K562 (cell line): ENCODE results near the gene HEY2. TPM values are rescaled to one million over a fixed set of nuclear protein-coding genes. Genes with fewer than 3 reads are reported as not detected.

Experiments
- CBFA2T2 ChIP-seq: fragments of 450-650 bp; conservative IDR thresholded peaks from 2 replicates; pipeline ENCODE4 v1.6.1; 2017; ENCODE audit warnings: mild to moderate bottlenecking
- CREB3 ChIP-seq: fragments of 450-650 bp; conservative IDR thresholded peaks from 2 replicates; pipeline ENCODE4 v1.6.1; 2016; ENCODE audit warnings: missing genetic modification characterization, low read depth, mild to moderate bottlenecking, missing compliant biosample characterization, moderate library complexity
- HBP1 ChIP-seq: fragments of 450-650 bp; formaldehyde crosslinking; IDR thresholded peaks from 2 replicates; pipeline ENCODE4 v1.4.0; 2022; ENCODE audit warnings: missing genetic modification characterization
- KLF6 ChIP-seq: fragments of 250-450 bp; sonication (Bioruptor Pico); IDR thresholded peaks from 2 replicates; pipeline ENCODE4 v1.4.0; 2020; ENCODE audit warnings: mild to moderate bottlenecking, moderate library complexity, borderline replicate concordance
- POLR2A ChIP-seq: fragments of 450-650 bp; conservative IDR thresholded peaks from 2 replicates; pipeline ENCODE4 v1.6.1; 2016
- RBBP5 ChIP-seq: fragments of 200-600 bp; sonication (generic); IDR thresholded peaks from 2 replicates; pipeline ENCODE4 v1.6.1; 2012; ENCODE audit warnings: borderline replicate concordance, mild to moderate bottlenecking, low read length, control low read depth, inconsistent platforms; ENCODE audit not compliant: insufficient read depth, poor library complexity, severe bottlenecking
- RFX7 ChIP-seq: fragments of 250-450 bp; sonication (Bioruptor Pico); IDR thresholded peaks from 2 replicates; pipeline ENCODE4 v1.5.1; 2021; ENCODE audit warnings: mild to moderate bottlenecking
- SMAD2 ChIP-seq: fragments of 150-350 bp; IDR thresholded peaks from 2 replicates; pipeline ENCODE4 v1.6.1; 2014; ENCODE audit warnings: low read depth, mild to moderate bottlenecking, low read length
- TCF7L2 ChIP-seq: fragments of 150-350 bp; IDR thresholded peaks from 2 replicates; pipeline ENCODE4 v1.6.1; 2016; ENCODE audit warnings: low read depth, mild to moderate bottlenecking, low read length, moderate library complexity
- ZFP91 ChIP-seq: sonication (generic); formaldehyde crosslinking; IDR thresholded peaks from 2 replicates; pipeline ENCODE4 v1.8.0; 2022; ENCODE audit warnings: mild to moderate bottlenecking, missing genetic modification reagents
- ZNF24 ChIP-seq: fragments of 450-650 bp; IDR thresholded peaks from 2 replicates; pipeline ENCODE4 v1.6.1; 2016
- ZNF384 ChIP-seq: IDR thresholded peaks from 2 replicates; pipeline ENCODE4 v1.6.1; 2012; ENCODE audit warnings: low read depth, low read length, improper control_type of control experiment
- ZNF518B ChIP-seq: fragments of 250-450 bp; sonication (Bioruptor Pico); IDR thresholded peaks from 2 replicates; pipeline ENCODE4 v1.5.0; 2021; ENCODE audit warnings: mild to moderate bottlenecking, moderate library complexity
- polyA plus RNA-seq, 8 experiments: library from polyadenylated mRNA; depleted of rRNA in 4 of 8; stranded (reverse) in 5 of 8; unstranded in 3 of 8; fragments of >200 nt; fragmentation: Nextera tagmentation in 2 of 8; fragmentation: Illumina TruSeq in 1 of 8; extraction: Ambion mirVana in 2 of 8; extraction: Trizol in 1 of 8; gene quantifications; 2 replicates each; pipeline versions ENCODE4 v1.2.1 to v1.2.3, GENCODE V29; 2011 to 2014; ENCODE audit warnings: inconsistent platforms in 1 of 8, missing spikeins in 1 of 8
- total RNA-seq, 7 experiments: library from RNA; depleted of rRNA in 6 of 7; stranded (reverse); fragments of >200 nt in 6 of 7; fragmentation: Illumina TruSeq in 2 of 7; extraction: Trizol in 2 of 7; gene quantifications; 2 replicates each; pipeline versions ENCODE4 v1.2.1 to v1.2.3, GENCODE V29; 2011 to 2021; ENCODE audit warnings: low replicate concordance in 1 of 7
- TF ChIP-seq, protein P1 (sequence below): fragments of 200-800 bp; sonication (Bioruptor generic); IDR thresholded peaks from 2 replicates; pipeline ENCODE4 v1.6.1; 2016; ENCODE audit warnings: missing genetic modification characterization, missing compliant biosample characterization

Gene HEY2
- total and polyA plus RNA-seq, 9 of the 15 experiments (the other 6 are each of a cell fraction or from before 2014, with no cell fraction given): 0.03 to 0.07 (median 0.06) TPM; not detected in 5

DNA sequence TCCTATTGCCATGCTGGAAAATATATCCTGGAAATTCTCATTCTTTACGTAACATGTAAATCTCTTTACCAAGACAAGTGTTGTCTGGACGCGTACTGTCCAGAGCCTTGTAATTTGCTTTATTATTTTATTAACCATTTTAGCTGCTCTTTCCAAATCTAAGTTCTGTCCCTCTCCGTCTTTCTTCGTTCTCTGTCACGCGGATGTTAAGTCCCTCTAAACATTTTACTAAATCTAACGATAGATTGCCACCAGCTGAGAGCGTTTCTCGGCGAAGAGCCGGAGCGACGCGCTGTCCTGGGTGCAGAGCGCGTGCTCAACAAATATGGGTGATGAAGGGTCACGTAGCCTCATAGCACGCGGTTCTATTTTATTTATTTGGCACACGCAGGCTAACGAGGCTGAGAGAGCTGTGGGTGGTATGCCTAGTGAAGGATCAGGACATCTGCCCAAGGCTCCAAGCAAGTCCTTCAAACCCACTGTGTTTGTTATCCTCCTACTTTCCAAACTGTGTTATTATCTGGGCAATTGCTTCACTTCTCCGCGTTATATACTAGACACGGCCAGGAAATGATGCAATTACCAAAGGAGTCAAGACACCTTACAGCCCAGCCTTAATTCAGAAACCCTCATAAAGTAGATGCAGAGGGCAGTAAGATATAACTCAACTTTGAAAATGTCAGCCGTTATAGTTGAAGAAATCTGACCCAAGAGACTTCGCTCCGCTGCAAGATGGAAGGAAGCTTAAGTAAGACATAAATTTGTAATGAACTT lies 31.3 kb downstream of the HEY2 start (continued):
- TF ChIP-seq ZNF518B (CRISPR knock-in tag) (no peak), TCF7L2 (no peak), POLR2A (peak; percentile 92), RFX7 (CRISPR knock-in tag) (no peak), ZFP91 (CRISPR knock-in tag) (peak; percentile 52; the same call in 1 of the 2 replicates), ZNF24 (0 out of 2 replicates have a peak, but pooled peaks have one; percentile 27), CREB3 (tag) (peak; percentile 67; the same call in 1 of the 2 replicates), CBFA2T2 (no peak), SMAD2 (no peak), KLF6 (CRISPR knock-in tag) (no peak), ZNF384 (no peak), RBBP5 (peak; percentile 97), HBP1 (peak; percentile 79; the same call in 1 of the 2 replicates)
- TF ChIP-seq, protein P1, sequence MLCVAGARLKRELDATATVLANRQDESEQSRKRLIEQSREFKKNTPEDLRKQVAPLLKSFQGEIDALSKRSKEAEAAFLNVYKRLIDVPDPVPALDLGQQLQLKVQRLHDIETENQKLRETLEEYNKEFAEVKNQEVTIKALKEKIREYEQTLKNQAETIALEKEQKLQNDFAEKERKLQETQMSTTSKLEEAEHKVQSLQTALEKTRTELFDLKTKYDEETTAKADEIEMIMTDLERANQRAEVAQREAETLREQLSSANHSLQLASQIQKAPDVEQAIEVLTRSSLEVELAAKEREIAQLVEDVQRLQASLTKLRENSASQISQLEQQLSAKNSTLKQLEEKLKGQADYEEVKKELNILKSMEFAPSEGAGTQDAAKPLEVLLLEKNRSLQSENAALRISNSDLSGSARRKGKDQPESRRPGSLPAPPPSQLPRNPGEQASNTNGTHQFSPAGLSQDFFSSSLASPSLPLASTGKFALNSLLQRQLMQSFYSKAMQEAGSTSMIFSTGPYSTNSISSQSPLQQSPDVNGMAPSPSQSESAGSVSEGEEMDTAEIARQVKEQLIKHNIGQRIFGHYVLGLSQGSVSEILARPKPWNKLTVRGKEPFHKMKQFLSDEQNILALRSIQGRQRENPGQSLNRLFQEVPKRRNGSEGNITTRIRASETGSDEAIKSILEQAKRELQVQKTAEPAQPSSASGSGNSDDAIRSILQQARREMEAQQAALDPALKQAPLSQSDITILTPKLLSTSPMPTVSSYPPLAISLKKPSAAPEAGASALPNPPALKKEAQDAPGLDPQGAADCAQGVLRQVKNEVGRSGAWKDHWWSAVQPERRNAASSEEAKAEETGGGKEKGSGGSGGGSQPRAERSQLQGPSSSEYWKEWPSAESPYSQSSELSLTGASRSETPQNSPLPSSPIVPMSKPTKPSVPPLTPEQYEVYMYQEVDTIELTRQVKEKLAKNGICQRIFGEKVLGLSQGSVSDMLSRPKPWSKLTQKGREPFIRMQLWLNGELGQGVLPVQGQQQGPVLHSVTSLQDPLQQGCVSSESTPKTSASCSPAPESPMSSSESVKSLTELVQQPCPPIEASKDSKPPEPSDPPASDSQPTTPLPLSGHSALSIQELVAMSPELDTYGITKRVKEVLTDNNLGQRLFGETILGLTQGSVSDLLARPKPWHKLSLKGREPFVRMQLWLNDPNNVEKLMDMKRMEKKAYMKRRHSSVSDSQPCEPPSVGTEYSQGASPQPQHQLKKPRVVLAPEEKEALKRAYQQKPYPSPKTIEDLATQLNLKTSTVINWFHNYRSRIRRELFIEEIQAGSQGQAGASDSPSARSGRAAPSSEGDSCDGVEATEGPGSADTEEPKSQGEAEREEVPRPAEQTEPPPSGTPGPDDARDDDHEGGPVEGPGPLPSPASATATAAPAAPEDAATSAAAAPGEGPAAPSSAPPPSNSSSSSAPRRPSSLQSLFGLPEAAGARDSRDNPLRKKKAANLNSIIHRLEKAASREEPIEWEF: 0 out of 2 replicates have a peak, but pooled peaks have one; percentile 55
